K562 (cell line): ENCODE data around the gene TMF1. TPM values are rescaled to one million over a fixed set of nuclear protein-coding genes. Genes with fewer than 3 reads are reported as not detected.
A peak's percentile ranks its signal among the peaks of the same experiment; 100 is the strongest.

Source experiments
- ATAC-seq: fragments of 200-7000 bp; cut with Tn5 transposase; 3 replicates; pipeline ENCODE4 v1.9.1; 2020; ENCODE audit warnings: moderate library complexity
- BruUV-seq: library from RNA; stranded (reverse); fragments of 400-500 nt; replicated peaks from 2 replicates; lab custom pipeline; 2021; lab: Mats Ljungman, UMichigan
- CTCF ChIA-PET: fragments of 300-600 bp; formaldehyde crosslinking; extraction: SDS; loops from one replicate; lab custom pipeline; 2021; ENCODE audit warnings: low intra/inter-chr PET ratio; lab: Yijun Ruan, JAX
- POLR2A ChIA-PET: fragments of 300-600, 350-650 bp; sonication (Branson Sonifier 250); formaldehyde crosslinking; extraction: SDS; loops from one replicate; lab custom pipeline; 2021; ENCODE audit warnings: antibody characterized with exemption, inconsistent platforms; lab: Yijun Ruan, JAX
- DNase-seq, 4 experiments: peaks; one replicate each; pipeline versions ENCODE4 v3.0.0 to v3.0.0-alpha.2; 2011 to 2018; ENCODE audit warnings: low spot score in 3 of 4, mixed read lengths in 3 of 4; ENCODE audit errors: extremely low read depth in 1 of 4
- FAIRE-seq: peaks from 2 replicates; lab custom pipeline; 2011; peaks lifted over from hg19 to GRCh38; lab: Jason Lieb, UNC
- H2AFZ ChIP-seq: 2 replicates; pipeline ENCODE4 v1.6.0; 2011; ENCODE audit warnings: low read depth, low read length, control low read depth, inconsistent platforms
- H3K27ac ChIP-seq: fragments of 200-600 bp; 3 replicates; pipeline ENCODE4 v1.8.0; 2011; ENCODE audit warnings: low read depth, mild to moderate bottlenecking, control low read depth, inconsistent platforms, low read length, moderate library complexity, mixed read lengths; ENCODE audit errors: extremely low read depth
- H3K27me3 ChIP-seq, 2 experiments: fragments of 300-600 bp in 1 of 2; 2 replicates in 1 of 2; 3 replicates in 1 of 2; pipeline versions ENCODE4 v1.6.0 to v1.8.0; 2011; ENCODE audit warnings: inconsistent platforms in 2 of 2, low read length in 2 of 2, mild to moderate bottlenecking in 1 of 2, mixed read lengths in 1 of 2, moderate library complexity in 1 of 2; ENCODE audit not compliant: control insufficient read depth in 2 of 2, insufficient read depth in 2 of 2
- H3K36me3 ChIP-seq: fragments of 300-600 bp; 3 replicates; pipeline ENCODE4 v1.8.0; 2011; ENCODE audit warnings: mild to moderate bottlenecking, low read length, inconsistent platforms; ENCODE audit not compliant: control insufficient read depth, insufficient read depth
- H3K4me1 ChIP-seq, 2 experiments: fragments of 200-600 bp in 1 of 2; replicated peaks in 1 of 2; 2 replicates in 1 of 2; 3 replicates in 1 of 2; pipeline versions ENCODE4 v1.5.1 to v1.8.0; 2011; ENCODE audit warnings: inconsistent platforms in 2 of 2, low read length in 2 of 2, mild to moderate bottlenecking in 1 of 2, mixed read lengths in 1 of 2, moderate library complexity in 1 of 2; ENCODE audit not compliant: control insufficient read depth in 2 of 2, insufficient read depth in 2 of 2
- H3K4me2 ChIP-seq: 2 replicates; pipeline ENCODE4 v1.6.1; 2011; ENCODE audit warnings: low read length, control low read depth, inconsistent platforms, mixed read lengths; ENCODE audit not compliant: insufficient read depth
- H3K4me3 ChIP-seq: fragments of 200-600 bp; sonication (generic), shearing (Covaris generic); 2 replicates; pipeline ENCODE4 v1.5.1; 2016; ENCODE audit warnings: control low read depth, inconsistent platforms
- H3K79me2 ChIP-seq: fragments of 200-600 bp; 3 replicates; pipeline ENCODE4 v1.8.0; 2011; ENCODE audit warnings: low read length, inconsistent platforms; ENCODE audit not compliant: control insufficient read depth, insufficient read depth
- H3K9ac ChIP-seq, 2 experiments: 2 replicates each; pipeline versions ENCODE4 v1.6.0 to v1.6.1; 2011; ENCODE audit warnings: low read depth in 2 of 2, low read length in 2 of 2, control low read depth in 1 of 2, inconsistent platforms in 1 of 2, mild to moderate bottlenecking in 1 of 2, mixed read lengths in 1 of 2; ENCODE audit not compliant: insufficient read depth in 1 of 2
- H3K9me1 ChIP-seq: one replicate; pipeline ENCODE4 v1.6.0; 2011; ENCODE audit warnings: inconsistent platforms, mild to moderate bottlenecking, low read length, moderate library complexity; ENCODE audit not compliant: control insufficient read depth, insufficient read depth
- H3K9me3 ChIP-seq: replicated peaks from 2 replicates; pipeline ENCODE4 v1.5.1; 2011; ENCODE audit warnings: low read depth, low read length, inconsistent platforms; ENCODE audit not compliant: control insufficient read depth, insufficient read depth
- H4K20me1 ChIP-seq: replicated peaks from 2 replicates; pipeline ENCODE4 v1.6.1; 2011; ENCODE audit warnings: low read length, inconsistent platforms, mixed read lengths; ENCODE audit not compliant: control insufficient read depth, insufficient read depth
- CAMTA2 ChIP-seq: fragments of 250-450 bp; sonication (Bioruptor Pico); conservative IDR thresholded peaks from 2 replicates; pipeline ENCODE4 v1.5.1; 2022
- CBFA2T2 ChIP-seq: fragments of 450-650 bp; conservative IDR thresholded peaks from 2 replicates; pipeline ENCODE4 v1.6.1; 2017; ENCODE audit warnings: mild to moderate bottlenecking
- CBX2 ChIP-seq: fragments of 200-600 bp; sonication (generic); IDR thresholded peaks from one replicate; pipeline ENCODE4 v1.6.1; 2012; ENCODE audit warnings: mild to moderate bottlenecking, low read length, inconsistent platforms; ENCODE audit not compliant: insufficient read depth, poor library complexity, severe bottlenecking
- FOXJ3 ChIP-seq: sonication (generic); formaldehyde crosslinking; IDR thresholded peaks from 2 replicates; pipeline ENCODE4 v1.4.0; 2020; ENCODE audit warnings: mild to moderate bottlenecking, missing genetic modification reagents
- FOXP1 ChIP-seq: sonication (generic); formaldehyde crosslinking; IDR thresholded peaks from 2 replicates; pipeline ENCODE4 v1.8.0; 2022; ENCODE audit warnings: mild to moderate bottlenecking, missing genetic modification reagents
- GABPA ChIP-seq: fragments of 200-800 bp; sonication (Bioruptor generic); conservative IDR thresholded peaks from 2 replicates; pipeline ENCODE4 v1.6.1; 2016; ENCODE audit warnings: low read depth, missing genetic modification characterization, missing compliant biosample characterization
- PHF20 ChIP-seq: fragments of 450-650 bp; IDR thresholded peaks from 2 replicates; pipeline ENCODE4 v1.6.1; 2018; ENCODE audit not compliant: partially characterized antibody
- PHTF2 ChIP-seq: fragments of 250-450 bp; sonication (Bioruptor Pico); IDR thresholded peaks from 2 replicates; pipeline ENCODE4 v1.5.0; 2021; ENCODE audit warnings: mild to moderate bottlenecking
- RFX7 ChIP-seq: fragments of 250-450 bp; sonication (Bioruptor Pico); IDR thresholded peaks from 2 replicates; pipeline ENCODE4 v1.5.1; 2021; ENCODE audit warnings: mild to moderate bottlenecking
- SIN3B ChIP-seq: fragments of 450-650 bp; IDR thresholded peaks from 2 replicates; pipeline ENCODE4 v1.6.1; 2017; ENCODE audit warnings: low read depth, mild to moderate bottlenecking, moderate library complexity
- ZNF143 ChIP-seq: sonication (generic); formaldehyde crosslinking; IDR thresholded peaks from 2 replicates; pipeline ENCODE4 v1.9.0; 2022; ENCODE audit warnings: mild to moderate bottlenecking, missing genetic modification reagents
- ZNF445 ChIP-seq: fragments of 250-450 bp; sonication (Bioruptor Pico); IDR thresholded peaks from 2 replicates; pipeline ENCODE4 v1.4.0; 2020; ENCODE audit warnings: low read depth, mild to moderate bottlenecking, moderate library complexity
- WGBS: fragments of 100-300 bp; shearing (Covaris generic); methylation state at CpG from one replicate; pipeline ENCODE4 v1.1.6; 2016; ENCODE audit warnings: low coverage, mixed read lengths; ENCODE audit not compliant: insufficient coverage; ENCODE audit errors: missing lambda C conversion rate; 5-methylcytosine and 5-hydroxymethylcytosine counted together
- in situ Hi-C: fragments of 300-500 bp; cut with MboI; formaldehyde crosslinking; loops from 4 replicates; pipeline ENCODE4 v1.15.0; 2018; ENCODE audit warnings: inconsistent platforms, mixed read lengths
- intact Hi-C: fragments of 100-400 bp; cut with micrococcal nuclease; formaldehyde crosslinking; loops from 2 replicates; pipeline ENCODE4 v1.14.2; 2022
- polyA plus RNA-seq, 8 experiments: library from polyadenylated mRNA; depleted of rRNA in 4 of 8; stranded (reverse) in 5 of 8; unstranded in 3 of 8; fragments of >200 nt; fragmentation: Nextera tagmentation in 2 of 8; fragmentation: Illumina TruSeq in 1 of 8; extraction: Ambion mirVana in 2 of 8; extraction: Trizol in 1 of 8; gene quantifications; 2 replicates each; pipeline versions ENCODE4 v1.2.1 to v1.2.3, GENCODE V29; 2011 to 2014; ENCODE audit warnings: inconsistent platforms in 1 of 8, missing spikeins in 1 of 8
- total RNA-seq, 7 experiments: library from RNA; depleted of rRNA in 6 of 7; stranded (reverse); fragments of >200 nt in 6 of 7; fragmentation: Illumina TruSeq in 2 of 7; extraction: Trizol in 2 of 7; gene quantifications; 2 replicates each; pipeline versions ENCODE4 v1.2.1 to v1.2.3, GENCODE V29; 2011 to 2021; ENCODE audit warnings: low replicate concordance in 1 of 7
- TF ChIP-seq, protein P1 (sequence below): fragments of 250-450 bp; sonication (Bioruptor Pico); IDR thresholded peaks from 2 replicates; pipeline ENCODE4 v1.6.1; 2021; ENCODE audit warnings: mild to moderate bottlenecking
- TF ChIP-seq, protein P2 (sequence below): IDR thresholded peaks from 2 replicates; pipeline ENCODE4 v1.6.1; 2016; ENCODE audit warnings: missing genetic modification characterization, missing compliant biosample characterization
- TF ChIP-seq, protein P3 (sequence below): fragments of 250-450 bp; sonication (Bioruptor Pico); IDR thresholded peaks from 2 replicates; pipeline ENCODE4 v1.5.0; 2021
- TF ChIP-seq, protein P4 (sequence below): fragments of 250-450 bp; sonication (Bioruptor Pico); IDR thresholded peaks from 2 replicates; pipeline ENCODE4 v1.4.0; 2020; ENCODE audit warnings: mild to moderate bottlenecking

TMF1 gene
- total and polyA plus RNA-seq, 9 of the 15 experiments (the other 6 are each of a cell fraction or from before 2014, with no cell fraction given): 3.1 to 13.9 (median 10.3) TPM

DNA sequence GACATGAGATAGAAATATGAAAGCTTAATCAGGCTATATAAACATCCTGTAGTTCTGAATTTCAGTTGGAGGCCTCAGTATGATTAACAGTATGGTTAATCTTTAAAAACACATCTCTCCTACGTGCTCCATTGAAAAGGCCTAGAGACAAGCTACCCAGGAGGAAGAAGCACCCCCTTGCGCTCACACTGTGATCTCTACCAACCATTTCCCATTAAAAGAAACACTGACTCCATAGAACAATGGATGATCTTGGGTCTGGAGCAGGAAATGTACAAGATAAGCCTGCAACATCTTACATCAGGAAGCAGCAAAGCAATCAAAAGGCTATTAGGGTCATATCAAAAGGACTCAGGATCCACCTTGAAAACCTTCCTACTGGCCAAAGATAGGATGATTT is 35.2 kb downstream of the TMF1 start:
- Histone ChIP-seq H3K36me3 (peaks cover 12% of the 10 kb centered on the region; the same call in 2 of the 3 replicates), H3K27ac (peak overlapping the region; percentile 14; the same call in 1 of the 3 replicates), H3K79me2 (peaks cover 18% of the 10 kb centered on the region), H3K4me3 (no peak overlapping the region), H2AFZ (no peak overlapping the region), H3K9ac (no peak overlapping the region), H3K4me2 (no peak overlapping the region), H3K4me1 (peaks cover 11 to 17% of the 10 kb centered on the region in 2 experiments), H3K9me3 (no peaks in the 10 kb centered on the region), H4K20me1 (no peaks in the 10 kb centered on the region), H3K27me3 (no peaks in the 10 kb centered on the region), H3K9me1 (no peaks in the 10 kb centered on the region)
- no peak for ATAC-seq
- peak in 1 of 4 experiments; percentile 31 for DNase-seq
- 0% methylated on average over 2 of the region's 2 CpGs for WGBS
- ChIA-PET CTCF (no interaction called here), POLR2A (interaction anchor here (0.8 kb wide), 1 partner anchor 8 kb away, joined by 3 read pairs; no protein-coding TSS in a partner anchor)
- peak; percentile 58 for FAIRE-seq
- in situ Hi-C loops: no loop called here
- intact Hi-C loops: no loop called here
- BruUV-seq: no TSS peak
- TF ChIP-seq ZNF143 (CRISPR knock-in tag) (no peak), CBX2 (no peak), PHTF2 (CRISPR knock-in tag) (no peak), RFX7 (no peak), FOXP1 (CRISPR knock-in tag) (no peak), PHF20 (no peak), CAMTA2 (CRISPR knock-in tag) (no peak), GABPA (tag) (no peak), CBFA2T2 (peak; percentile 25; the same call in 1 of the 2 replicates), SIN3B (no peak), FOXJ3 (CRISPR knock-in tag) (no peak), ZNF445 (CRISPR knock-in tag) (no peak)
- TF ChIP-seq, protein P1, sequence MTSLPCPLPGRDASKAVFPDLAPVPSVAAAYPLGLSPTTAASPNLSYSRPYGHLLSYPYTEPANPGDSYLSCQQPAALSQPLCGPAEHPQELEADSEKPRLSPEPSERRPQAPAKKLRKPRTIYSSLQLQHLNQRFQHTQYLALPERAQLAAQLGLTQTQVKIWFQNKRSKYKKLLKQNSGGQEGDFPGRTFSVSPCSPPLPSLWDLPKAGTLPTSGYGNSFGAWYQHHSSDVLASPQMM: no peak
- TF ChIP-seq, protein P2, sequence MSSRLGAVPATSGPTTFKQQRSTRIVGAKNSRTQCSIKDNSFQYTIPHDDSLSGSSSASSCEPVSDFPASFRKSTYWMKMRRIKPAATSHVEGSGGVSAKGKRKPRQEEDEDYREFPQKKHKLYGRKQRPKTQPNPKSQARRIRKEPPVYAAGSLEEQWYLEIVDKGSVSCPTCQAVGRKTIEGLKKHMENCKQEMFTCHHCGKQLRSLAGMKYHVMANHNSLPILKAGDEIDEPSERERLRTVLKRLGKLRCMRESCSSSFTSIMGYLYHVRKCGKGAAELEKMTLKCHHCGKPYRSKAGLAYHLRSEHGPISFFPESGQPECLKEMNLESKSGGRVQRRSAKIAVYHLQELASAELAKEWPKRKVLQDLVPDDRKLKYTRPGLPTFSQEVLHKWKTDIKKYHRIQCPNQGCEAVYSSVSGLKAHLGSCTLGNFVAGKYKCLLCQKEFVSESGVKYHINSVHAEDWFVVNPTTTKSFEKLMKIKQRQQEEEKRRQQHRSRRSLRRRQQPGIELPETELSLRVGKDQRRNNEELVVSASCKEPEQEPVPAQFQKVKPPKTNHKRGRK (tag): no peak
- TF ChIP-seq, protein P3, sequence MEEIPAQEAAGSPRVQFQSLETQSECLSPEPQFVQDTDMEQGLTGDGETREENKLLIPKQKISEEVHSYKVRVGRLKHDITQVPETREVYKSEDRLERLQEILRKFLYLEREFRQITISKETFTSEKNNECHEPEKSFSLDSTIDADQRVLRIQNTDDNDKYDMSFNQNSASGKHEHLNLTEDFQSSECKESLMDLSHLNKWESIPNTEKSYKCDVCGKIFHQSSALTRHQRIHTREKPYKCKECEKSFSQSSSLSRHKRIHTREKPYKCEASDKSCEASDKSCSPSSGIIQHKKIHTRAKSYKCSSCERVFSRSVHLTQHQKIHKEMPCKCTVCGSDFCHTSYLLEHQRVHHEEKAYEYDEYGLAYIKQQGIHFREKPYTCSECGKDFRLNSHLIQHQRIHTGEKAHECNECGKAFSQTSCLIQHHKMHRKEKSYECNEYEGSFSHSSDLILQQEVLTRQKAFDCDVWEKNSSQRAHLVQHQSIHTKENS (CRISPR knock-in tag): no peak
- TF ChIP-seq, protein P4, sequence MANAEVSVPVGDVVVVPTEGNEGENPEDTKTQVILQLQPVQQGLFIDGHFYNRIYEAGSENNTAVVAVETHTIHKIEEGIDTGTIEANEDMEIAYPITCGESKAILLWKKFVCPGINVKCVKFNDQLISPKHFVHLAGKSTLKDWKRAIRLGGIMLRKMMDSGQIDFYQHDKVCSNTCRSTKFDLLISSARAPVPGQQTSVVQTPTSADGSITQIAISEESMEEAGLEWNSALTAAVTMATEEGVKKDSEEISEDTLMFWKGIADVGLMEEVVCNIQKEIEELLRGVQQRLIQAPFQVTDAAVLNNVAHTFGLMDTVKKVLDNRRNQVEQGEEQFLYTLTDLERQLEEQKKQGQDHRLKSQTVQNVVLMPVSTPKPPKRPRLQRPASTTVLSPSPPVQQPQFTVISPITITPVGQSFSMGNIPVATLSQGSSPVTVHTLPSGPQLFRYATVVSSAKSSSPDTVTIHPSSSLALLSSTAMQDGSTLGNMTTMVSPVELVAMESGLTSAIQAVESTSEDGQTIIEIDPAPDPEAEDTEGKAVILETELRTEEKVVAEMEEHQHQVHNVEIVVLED: no peak
